Colon (tissue), 2 donors: ENCODE measurements around the gene ASB2.

ENCODE experiments used
- FAIRE-seq: peaks from 2 replicates; lab custom pipeline; 2012; peaks lifted over from hg19 to GRCh38; lab: Jason Lieb, UNC
- donor health status: control.
- donor health status: control.

The ASB2 gene

GRCh38 chr14:93980456-93981201, 4.3 kb upstream of the ASB2 start:
- FAIRE-seq, result no peak

- FAIRE-seq, result no peak
Observed at GRCh38 chr14:93978735-93979134, 2.4 kb upstream of the ASB2 start.

GRCh38 chr14:93977790-93978581, 1.6 kb upstream of the ASB2 start:
- FAIRE-seq, result no peak

- no peak for FAIRE-seq
Observed at GRCh38 chr14:93977171-93977570, 801 bp upstream of the ASB2 start.

GRCh38 chr14:93975791-93976476, 436 bp downstream of the ASB2 start:
- FAIRE-seq, result no peak

GRCh38 chr14:93974833-93975232, 1.5 kb downstream of the ASB2 start:
- no peak for FAIRE-seq

GRCh38 chr14:93974299-93974698, 2.1 kb downstream of the ASB2 start:
- FAIRE-seq, result no peak

GRCh38 chr14:93973607-93974006, 2.8 kb downstream of the ASB2 start:
- FAIRE-seq, result no peak

- no peak for FAIRE-seq
Observed at GRCh38 chr14:93972618-93973205, 3.7 kb downstream of the ASB2 start.

- no peak for FAIRE-seq
Observed at GRCh38 chr14:93971635-93972027, 4.7 kb downstream of the ASB2 start.

- no peak for FAIRE-seq
Observed at GRCh38 chr14:93970965-93971634, 5.3 kb downstream of the ASB2 start.

- no peak for FAIRE-seq
Observed at GRCh38 chr14:93970585-93970964, 5.8 kb downstream of the ASB2 start.

- FAIRE-seq, result no peak
Observed at GRCh38 chr14:93969082-93969828, 7.1 kb downstream of the ASB2 start.

- no peak for FAIRE-seq
Observed at GRCh38 chr14:93967637-93968250, 8.6 kb downstream of the ASB2 start.

GRCh38 chr14:93965946-93966474, 10.4 kb downstream of the ASB2 start:
- no peak for FAIRE-seq

GRCh38 chr14:93965287-93965821, 11.0 kb downstream of the ASB2 start:
- no peak for FAIRE-seq

- FAIRE-seq, result no peak
Observed at GRCh38 chr14:93964820-93965286, 11.5 kb downstream of the ASB2 start.

- no peak for FAIRE-seq
Observed at GRCh38 chr14:93964281-93964680, 12.1 kb downstream of the ASB2 start.

- no peak for FAIRE-seq
Observed at GRCh38 chr14:93963692-93964091, 12.7 kb downstream of the ASB2 start.
